ENCODE measurements around the gene GUK1.

GRCh38 chr1:228152097-228152917 is 12.2 kb downstream of the GUK1 start:
- TF ChIP-seq ZNF317 (CRISPR knock-in tag; IDR thresholded peaks at IDR 0.05; ENCODE audit: borderline replicate concordance, low read depth) (no peak), FOXP1 (CRISPR knock-in tag; IDR thresholded peaks at IDR 0.05; ENCODE audit: borderline replicate concordance) (no peak), MXD4 (CRISPR knock-in tag; IDR thresholded peaks at IDR 0.05; ENCODE audit: borderline replicate concordance) (no peak), ZNF281 (CRISPR knock-in tag; IDR thresholded peaks at IDR 0.05) (no peak), ETV6 (CRISPR knock-in tag; IDR thresholded peaks at IDR 0.05) (no peak)
- TF ChIP-seq, protein P1, sequence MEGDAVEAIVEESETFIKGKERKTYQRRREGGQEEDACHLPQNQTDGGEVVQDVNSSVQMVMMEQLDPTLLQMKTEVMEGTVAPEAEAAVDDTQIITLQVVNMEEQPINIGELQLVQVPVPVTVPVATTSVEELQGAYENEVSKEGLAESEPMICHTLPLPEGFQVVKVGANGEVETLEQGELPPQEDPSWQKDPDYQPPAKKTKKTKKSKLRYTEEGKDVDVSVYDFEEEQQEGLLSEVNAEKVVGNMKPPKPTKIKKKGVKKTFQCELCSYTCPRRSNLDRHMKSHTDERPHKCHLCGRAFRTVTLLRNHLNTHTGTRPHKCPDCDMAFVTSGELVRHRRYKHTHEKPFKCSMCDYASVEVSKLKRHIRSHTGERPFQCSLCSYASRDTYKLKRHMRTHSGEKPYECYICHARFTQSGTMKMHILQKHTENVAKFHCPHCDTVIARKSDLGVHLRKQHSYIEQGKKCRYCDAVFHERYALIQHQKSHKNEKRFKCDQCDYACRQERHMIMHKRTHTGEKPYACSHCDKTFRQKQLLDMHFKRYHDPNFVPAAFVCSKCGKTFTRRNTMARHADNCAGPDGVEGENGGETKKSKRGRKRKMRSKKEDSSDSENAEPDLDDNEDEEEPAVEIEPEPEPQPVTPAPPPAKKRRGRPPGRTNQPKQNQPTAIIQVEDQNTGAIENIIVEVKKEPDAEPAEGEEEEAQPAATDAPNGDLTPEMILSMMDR (IDR thresholded peaks at IDR 0.05), result no peak
